WTC11 (cell line): Measurements from ENCODE around the gene HRC. TPM values are rescaled to one million over a fixed set of nuclear protein-coding genes. Genes with fewer than 3 reads are reported as not detected.
A peak's percentile ranks its signal among the peaks of the same experiment; 100 is the strongest.

Source experiments
- ATAC-seq: fragments of 200-7000 bp; cut with Tn5 transposase; 2 replicates; pipeline ENCODE4 v1.10.0; 2021; ENCODE audit warnings: mild to moderate bottlenecking, moderate library complexity
- CTCF ChIA-PET: fragments of 300-600 bp; sonication (Branson Sonifier 250); formaldehyde crosslinking; loops from one replicate; lab custom pipeline; 2021; ENCODE audit warnings: antibody characterized with exemption; lab: Charles Lee
- POLR2A ChIA-PET: fragments of 350-600 bp; sonication (Branson Sonifier 250); formaldehyde crosslinking; loops from one replicate; lab custom pipeline; 2021; ENCODE audit warnings: antibody characterized with exemption; lab: Charles Lee
- DNase-seq: peaks from one replicate; pipeline ENCODE4 v3.0.0; 2021; ENCODE audit warnings: low spot score
- H3K27ac Mint-ChIP-seq: 2 replicates; pipeline ENCODE4 v1.8.0; 2021; ENCODE audit warnings: mixed read lengths
- H3K27me3 Mint-ChIP-seq: 2 replicates; pipeline ENCODE4 v1.8.0; 2021; ENCODE audit warnings: low read depth, mild to moderate bottlenecking, moderate library complexity, mixed read lengths
- H3K36me3 Mint-ChIP-seq: 2 replicates; pipeline ENCODE4 v1.8.0; 2021; ENCODE audit warnings: mixed read lengths
- H3K4me1 Mint-ChIP-seq: 2 replicates; pipeline ENCODE4 v1.8.0; 2022; ENCODE audit warnings: mixed read lengths
- H3K4me3 Mint-ChIP-seq: 2 replicates; pipeline ENCODE4 v1.8.0; 2021; ENCODE audit warnings: mild to moderate bottlenecking, moderate library complexity, mixed read lengths
- H3K9me3 Mint-ChIP-seq: 2 replicates; pipeline ENCODE4 v1.8.0; 2021; ENCODE audit warnings: mixed read lengths
- ELF4 ChIP-seq: sonication (generic); formaldehyde crosslinking; IDR thresholded peaks from 2 replicates; pipeline ENCODE4 v1.8.1; 2022; ENCODE audit warnings: low read depth, mild to moderate bottlenecking, moderate library complexity, missing genetic modification reagents
- FOXP1 ChIP-seq: sonication (generic); formaldehyde crosslinking; IDR thresholded peaks from 2 replicates; pipeline ENCODE4 v1.8.0; 2022; ENCODE audit warnings: missing genetic modification reagents, mild to moderate bottlenecking, moderate library complexity, borderline replicate concordance
- MYBL2 ChIP-seq: sonication (generic); formaldehyde crosslinking; IDR thresholded peaks from 2 replicates; pipeline ENCODE4 v1.8.1; 2023; ENCODE audit warnings: mild to moderate bottlenecking, moderate library complexity, missing genetic modification reagents
- NFE2L1 ChIP-seq: sonication (generic); formaldehyde crosslinking; IDR thresholded peaks from 2 replicates; pipeline ENCODE4 v1.8.1; 2023; ENCODE audit warnings: missing genetic modification reagents
- OVOL2 ChIP-seq: fragments of 250-450 bp; sonication (Bioruptor Pico); IDR thresholded peaks from 2 replicates; pipeline ENCODE4 v1.9.0; 2021; ENCODE audit warnings: mild to moderate bottlenecking, borderline replicate concordance
- RORB ChIP-seq: fragments of 250-450 bp; sonication (Bioruptor Pico); IDR thresholded peaks from 2 replicates; pipeline ENCODE4 v1.9.0; 2021; ENCODE audit warnings: mild to moderate bottlenecking
- SMAD4 ChIP-seq: sonication (generic); formaldehyde crosslinking; IDR thresholded peaks from 2 replicates; pipeline ENCODE4 v1.8.0; 2022; ENCODE audit warnings: mild to moderate bottlenecking, missing genetic modification reagents
- SP1 ChIP-seq: sonication (generic); formaldehyde crosslinking; conservative IDR thresholded peaks from 2 replicates; pipeline ENCODE4 v1.8.1; 2022; ENCODE audit warnings: missing genetic modification reagents
- TCF7 ChIP-seq: sonication (generic); formaldehyde crosslinking; IDR thresholded peaks from 2 replicates; pipeline ENCODE4 v1.8.0; 2022; ENCODE audit warnings: mild to moderate bottlenecking, low read depth, missing genetic modification reagents, moderate library complexity
- ZNF423 ChIP-seq: fragments of 250-450 bp; sonication (Bioruptor Pico); IDR thresholded peaks from 2 replicates; pipeline ENCODE4 v2.1.2; 2022; ENCODE audit warnings: mild to moderate bottlenecking, moderate library complexity
- total RNA-seq: library from RNA; stranded (reverse); gene quantifications from 3 replicates; pipeline ENCODE4 v1.2.3, GENCODE V29; 2021
- TF ChIP-seq, protein P1 (sequence below): fragments of 200-600 bp; IDR thresholded peaks from 2 replicates; pipeline ENCODE4 v1.8.0; 2022; ENCODE audit warnings: antibody characterized with exemption
- TF ChIP-seq, protein P2 (sequence below): sonication (generic); formaldehyde crosslinking; IDR thresholded peaks from 2 replicates; pipeline ENCODE4 v1.8.1; 2022; ENCODE audit warnings: low read depth, missing genetic modification reagents, borderline replicate concordance
- TF ChIP-seq, protein P3 (sequence below): fragments of 250-450 bp; sonication (Bioruptor Pico); IDR thresholded peaks from 2 replicates; pipeline ENCODE4 v1.9.0; 2021; ENCODE audit warnings: mild to moderate bottlenecking
- TF ChIP-seq, protein P4 (sequence below): sonication (generic); formaldehyde crosslinking; conservative IDR thresholded peaks from 2 replicates; pipeline ENCODE4 v1.8.1; 2023; ENCODE audit warnings: mild to moderate bottlenecking, low read depth, missing genetic modification reagents, moderate library complexity
- TF ChIP-seq, protein P5 (sequence below): sonication (generic); formaldehyde crosslinking; IDR thresholded peaks from 2 replicates; pipeline ENCODE4 v1.8.0; 2023; ENCODE audit warnings: missing genetic modification reagents, mild to moderate bottlenecking, borderline replicate concordance
- TF ChIP-seq, protein P6 (sequence below): sonication (generic); formaldehyde crosslinking; IDR thresholded peaks from 2 replicates; pipeline ENCODE4 v1.8.0; 2022; ENCODE audit warnings: mild to moderate bottlenecking, missing genetic modification reagents

The HRC gene
- total RNA-seq, 1 experiment from 2014 or later = 1.9 TPM

DNA sequence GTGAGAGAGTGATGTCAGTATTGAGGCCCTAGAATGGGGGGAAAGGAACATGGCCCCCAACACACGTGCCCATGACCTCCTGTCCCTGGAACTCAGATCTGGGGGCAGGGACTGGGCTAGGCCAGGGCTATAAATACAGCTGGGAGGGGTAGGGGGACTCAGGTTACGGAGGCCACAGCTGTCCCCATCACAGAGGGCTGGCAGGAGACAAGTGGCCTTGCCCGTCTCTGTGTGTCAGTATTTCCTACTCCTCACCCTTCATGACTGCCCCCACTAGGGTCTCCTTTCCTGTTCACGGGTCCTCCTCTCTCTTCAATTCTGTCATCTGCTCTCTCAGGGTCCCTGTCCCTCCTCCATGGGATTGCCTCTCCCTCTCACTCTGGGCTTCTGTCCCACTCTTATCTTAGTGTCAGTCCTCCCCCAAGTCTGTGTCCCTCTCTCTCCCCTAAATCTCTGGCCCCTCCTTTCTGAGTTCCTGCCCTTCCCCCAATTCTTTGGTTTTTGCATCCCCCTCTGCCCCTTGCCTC, 687 bp upstream of the HRC start:
- Mint-ChIP-seq H3K4me3 (peak overlapping the region; percentile 51), H3K4me1 (peaks cover 32% of the 10 kb centered on the region)
- CTCF ChIA-PET = interaction anchor here (0.6 to 1.9 kb wide), 10 partner anchors 9 to 69 kb away, joined by 3 to 12 read pairs (median 4); partner anchors contain the start of gene LIN7B
- TF ChIP-seq TCF7 (CRISPR knock-in tag) (no peak), SMAD4 (CRISPR knock-in tag) (no peak)
- TF ChIP-seq, protein P1, sequence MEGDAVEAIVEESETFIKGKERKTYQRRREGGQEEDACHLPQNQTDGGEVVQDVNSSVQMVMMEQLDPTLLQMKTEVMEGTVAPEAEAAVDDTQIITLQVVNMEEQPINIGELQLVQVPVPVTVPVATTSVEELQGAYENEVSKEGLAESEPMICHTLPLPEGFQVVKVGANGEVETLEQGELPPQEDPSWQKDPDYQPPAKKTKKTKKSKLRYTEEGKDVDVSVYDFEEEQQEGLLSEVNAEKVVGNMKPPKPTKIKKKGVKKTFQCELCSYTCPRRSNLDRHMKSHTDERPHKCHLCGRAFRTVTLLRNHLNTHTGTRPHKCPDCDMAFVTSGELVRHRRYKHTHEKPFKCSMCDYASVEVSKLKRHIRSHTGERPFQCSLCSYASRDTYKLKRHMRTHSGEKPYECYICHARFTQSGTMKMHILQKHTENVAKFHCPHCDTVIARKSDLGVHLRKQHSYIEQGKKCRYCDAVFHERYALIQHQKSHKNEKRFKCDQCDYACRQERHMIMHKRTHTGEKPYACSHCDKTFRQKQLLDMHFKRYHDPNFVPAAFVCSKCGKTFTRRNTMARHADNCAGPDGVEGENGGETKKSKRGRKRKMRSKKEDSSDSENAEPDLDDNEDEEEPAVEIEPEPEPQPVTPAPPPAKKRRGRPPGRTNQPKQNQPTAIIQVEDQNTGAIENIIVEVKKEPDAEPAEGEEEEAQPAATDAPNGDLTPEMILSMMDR = no peak
- TF ChIP-seq, protein P2, sequence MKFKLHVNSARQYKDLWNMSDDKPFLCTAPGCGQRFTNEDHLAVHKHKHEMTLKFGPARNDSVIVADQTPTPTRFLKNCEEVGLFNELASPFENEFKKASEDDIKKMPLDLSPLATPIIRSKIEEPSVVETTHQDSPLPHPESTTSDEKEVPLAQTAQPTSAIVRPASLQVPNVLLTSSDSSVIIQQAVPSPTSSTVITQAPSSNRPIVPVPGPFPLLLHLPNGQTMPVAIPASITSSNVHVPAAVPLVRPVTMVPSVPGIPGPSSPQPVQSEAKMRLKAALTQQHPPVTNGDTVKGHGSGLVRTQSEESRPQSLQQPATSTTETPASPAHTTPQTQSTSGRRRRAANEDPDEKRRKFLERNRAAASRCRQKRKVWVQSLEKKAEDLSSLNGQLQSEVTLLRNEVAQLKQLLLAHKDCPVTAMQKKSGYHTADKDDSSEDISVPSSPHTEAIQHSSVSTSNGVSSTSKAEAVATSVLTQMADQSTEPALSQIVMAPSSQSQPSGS (CRISPR knock-in tag) = no peak
- TF ChIP-seq, protein P3, sequence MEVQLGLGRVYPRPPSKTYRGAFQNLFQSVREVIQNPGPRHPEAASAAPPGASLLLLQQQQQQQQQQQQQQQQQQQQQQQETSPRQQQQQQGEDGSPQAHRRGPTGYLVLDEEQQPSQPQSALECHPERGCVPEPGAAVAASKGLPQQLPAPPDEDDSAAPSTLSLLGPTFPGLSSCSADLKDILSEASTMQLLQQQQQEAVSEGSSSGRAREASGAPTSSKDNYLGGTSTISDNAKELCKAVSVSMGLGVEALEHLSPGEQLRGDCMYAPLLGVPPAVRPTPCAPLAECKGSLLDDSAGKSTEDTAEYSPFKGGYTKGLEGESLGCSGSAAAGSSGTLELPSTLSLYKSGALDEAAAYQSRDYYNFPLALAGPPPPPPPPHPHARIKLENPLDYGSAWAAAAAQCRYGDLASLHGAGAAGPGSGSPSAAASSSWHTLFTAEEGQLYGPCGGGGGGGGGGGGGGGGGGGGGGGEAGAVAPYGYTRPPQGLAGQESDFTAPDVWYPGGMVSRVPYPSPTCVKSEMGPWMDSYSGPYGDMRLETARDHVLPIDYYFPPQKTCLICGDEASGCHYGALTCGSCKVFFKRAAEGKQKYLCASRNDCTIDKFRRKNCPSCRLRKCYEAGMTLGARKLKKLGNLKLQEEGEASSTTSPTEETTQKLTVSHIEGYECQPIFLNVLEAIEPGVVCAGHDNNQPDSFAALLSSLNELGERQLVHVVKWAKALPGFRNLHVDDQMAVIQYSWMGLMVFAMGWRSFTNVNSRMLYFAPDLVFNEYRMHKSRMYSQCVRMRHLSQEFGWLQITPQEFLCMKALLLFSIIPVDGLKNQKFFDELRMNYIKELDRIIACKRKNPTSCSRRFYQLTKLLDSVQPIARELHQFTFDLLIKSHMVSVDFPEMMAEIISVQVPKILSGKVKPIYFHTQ = no peak
- TF ChIP-seq, protein P4, sequence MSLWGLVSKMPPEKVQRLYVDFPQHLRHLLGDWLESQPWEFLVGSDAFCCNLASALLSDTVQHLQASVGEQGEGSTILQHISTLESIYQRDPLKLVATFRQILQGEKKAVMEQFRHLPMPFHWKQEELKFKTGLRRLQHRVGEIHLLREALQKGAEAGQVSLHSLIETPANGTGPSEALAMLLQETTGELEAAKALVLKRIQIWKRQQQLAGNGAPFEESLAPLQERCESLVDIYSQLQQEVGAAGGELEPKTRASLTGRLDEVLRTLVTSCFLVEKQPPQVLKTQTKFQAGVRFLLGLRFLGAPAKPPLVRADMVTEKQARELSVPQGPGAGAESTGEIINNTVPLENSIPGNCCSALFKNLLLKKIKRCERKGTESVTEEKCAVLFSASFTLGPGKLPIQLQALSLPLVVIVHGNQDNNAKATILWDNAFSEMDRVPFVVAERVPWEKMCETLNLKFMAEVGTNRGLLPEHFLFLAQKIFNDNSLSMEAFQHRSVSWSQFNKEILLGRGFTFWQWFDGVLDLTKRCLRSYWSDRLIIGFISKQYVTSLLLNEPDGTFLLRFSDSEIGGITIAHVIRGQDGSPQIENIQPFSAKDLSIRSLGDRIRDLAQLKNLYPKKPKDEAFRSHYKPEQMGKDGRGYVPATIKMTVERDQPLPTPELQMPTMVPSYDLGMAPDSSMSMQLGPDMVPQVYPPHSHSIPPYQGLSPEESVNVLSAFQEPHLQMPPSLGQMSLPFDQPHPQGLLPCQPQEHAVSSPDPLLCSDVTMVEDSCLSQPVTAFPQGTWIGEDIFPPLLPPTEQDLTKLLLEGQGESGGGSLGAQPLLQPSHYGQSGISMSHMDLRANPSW (CRISPR knock-in tag) = no peak
- TF ChIP-seq, all 79 proteins: peak for 0
- Mint-ChIP-seq H3K27me3 (peaks cover 76% of the 10 kb centered on the region), H3K27ac (no peak overlapping the region; the same call in 1 of the 2 replicates), H3K9me3 (peaks cover 14% of the 10 kb centered on the region), H3K36me3 (peaks cover 9% of the 10 kb centered on the region; the same call in 1 of the 2 replicates)
- ATAC-seq (no peak), DNase-seq (no peak)
- POLR2A ChIA-PET = interaction anchor here (0.6 kb wide), 2 partner anchors 231 to 347 kb away, joined by 3 to 6 read pairs; no protein-coding TSS in a partner anchor

DNA sequence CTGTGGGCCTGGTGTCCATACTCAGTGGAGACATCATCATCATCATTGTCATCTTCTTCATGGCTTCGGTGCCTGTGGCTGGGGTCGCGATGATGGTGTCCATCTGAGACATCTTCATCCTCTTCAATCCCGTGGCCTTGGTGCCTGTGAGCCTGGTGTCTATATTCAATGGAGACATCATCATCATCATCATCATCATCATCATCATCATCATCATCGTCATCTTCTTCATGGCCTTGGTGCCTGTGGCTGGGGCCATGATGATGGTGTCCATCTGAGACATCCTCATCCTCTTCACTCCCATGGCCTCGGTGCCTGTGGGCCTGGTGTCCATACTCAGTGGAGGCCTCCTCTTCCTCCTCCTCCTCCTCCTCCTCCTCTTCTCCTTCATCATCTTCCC, 917 bp downstream of the HRC start:
- Mint-ChIP-seq H3K27ac (no peak overlapping the region), H3K27me3 (peaks cover 72% of the 10 kb centered on the region), H3K4me1 (peaks cover 32% of the 10 kb centered on the region), H3K36me3 (peaks cover 9% of the 10 kb centered on the region; the same call in 1 of the 2 replicates), H3K9me3 (peaks cover 14% of the 10 kb centered on the region), H3K4me3 (no peak overlapping the region)
- ChIA-PET POLR2A (no interaction called here), CTCF (interaction anchor here (1.6 to 1.9 kb wide), 3 partner anchors 8 to 71 kb away, joined by 4 to 11 read pairs (median 5); partner anchors contain the start of gene LIN7B)
- no peak for TF ChIP-seq ELF4 (CRISPR knock-in tag)
- TF ChIP-seq ZNF423 = no peak
- no peak for TF ChIP-seq OVOL2
- no peak for TF ChIP-seq RORB (CRISPR knock-in tag)
- no peak for DNase-seq
- no peak for ATAC-seq

DNA sequence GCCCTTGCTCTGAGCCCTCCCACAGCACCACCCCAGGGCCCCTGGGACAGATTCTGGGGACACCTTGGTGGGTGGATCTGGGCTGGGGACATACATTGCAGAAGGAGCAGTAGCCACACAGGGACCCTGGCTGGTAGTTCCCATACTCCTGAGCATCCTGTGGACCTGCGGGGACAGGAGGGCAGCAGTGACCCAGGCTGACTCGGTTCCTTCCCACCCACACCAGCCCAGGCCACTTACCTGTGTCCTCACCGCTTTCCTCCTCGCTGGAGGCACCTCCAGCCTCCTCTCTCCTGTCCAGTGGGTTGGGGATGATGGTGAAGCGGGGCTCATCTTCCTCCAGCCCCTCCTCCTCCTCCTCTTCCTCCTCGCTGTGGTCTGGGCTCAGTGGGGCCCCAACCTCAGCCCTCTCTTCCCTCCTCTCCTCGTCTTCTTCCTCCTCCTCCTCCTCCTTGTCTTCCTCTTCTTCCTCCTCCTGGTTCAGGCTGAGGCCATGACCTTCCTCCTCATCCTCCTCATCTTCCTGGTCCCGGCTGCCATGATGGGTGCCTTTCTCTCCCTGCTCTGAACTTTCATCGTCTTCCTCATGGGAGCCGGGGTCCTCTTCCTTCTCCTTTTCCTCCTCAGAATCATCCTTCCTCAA, 1.9 kb downstream of the HRC start:
- DNase-seq (no peak), ATAC-seq (no peak)
- Mint-ChIP-seq H3K27me3 (peaks cover 64% of the 10 kb centered on the region), H3K27ac (no peak overlapping the region), H3K4me1 (peaks cover 30% of the 10 kb centered on the region), H3K36me3 (peaks cover 9% of the 10 kb centered on the region; the same call in 1 of the 2 replicates), H3K4me3 (no peak overlapping the region), H3K9me3 (peaks cover 14% of the 10 kb centered on the region)
- POLR2A ChIA-PET = no interaction called here
- CTCF ChIA-PET = interaction anchor here (5.0 to 7.9 kb wide), 2 partner anchors 43 to 56 kb away, joined by 31 to 98 read pairs; no protein-coding TSS in a partner anchor
- TF ChIP-seq NFE2L1 (no peak), FOXP1 (CRISPR knock-in tag) (no peak), SP1 (CRISPR knock-in tag) (no peak), MYBL2 (CRISPR knock-in tag) (no peak)
- TF ChIP-seq, protein P5, sequence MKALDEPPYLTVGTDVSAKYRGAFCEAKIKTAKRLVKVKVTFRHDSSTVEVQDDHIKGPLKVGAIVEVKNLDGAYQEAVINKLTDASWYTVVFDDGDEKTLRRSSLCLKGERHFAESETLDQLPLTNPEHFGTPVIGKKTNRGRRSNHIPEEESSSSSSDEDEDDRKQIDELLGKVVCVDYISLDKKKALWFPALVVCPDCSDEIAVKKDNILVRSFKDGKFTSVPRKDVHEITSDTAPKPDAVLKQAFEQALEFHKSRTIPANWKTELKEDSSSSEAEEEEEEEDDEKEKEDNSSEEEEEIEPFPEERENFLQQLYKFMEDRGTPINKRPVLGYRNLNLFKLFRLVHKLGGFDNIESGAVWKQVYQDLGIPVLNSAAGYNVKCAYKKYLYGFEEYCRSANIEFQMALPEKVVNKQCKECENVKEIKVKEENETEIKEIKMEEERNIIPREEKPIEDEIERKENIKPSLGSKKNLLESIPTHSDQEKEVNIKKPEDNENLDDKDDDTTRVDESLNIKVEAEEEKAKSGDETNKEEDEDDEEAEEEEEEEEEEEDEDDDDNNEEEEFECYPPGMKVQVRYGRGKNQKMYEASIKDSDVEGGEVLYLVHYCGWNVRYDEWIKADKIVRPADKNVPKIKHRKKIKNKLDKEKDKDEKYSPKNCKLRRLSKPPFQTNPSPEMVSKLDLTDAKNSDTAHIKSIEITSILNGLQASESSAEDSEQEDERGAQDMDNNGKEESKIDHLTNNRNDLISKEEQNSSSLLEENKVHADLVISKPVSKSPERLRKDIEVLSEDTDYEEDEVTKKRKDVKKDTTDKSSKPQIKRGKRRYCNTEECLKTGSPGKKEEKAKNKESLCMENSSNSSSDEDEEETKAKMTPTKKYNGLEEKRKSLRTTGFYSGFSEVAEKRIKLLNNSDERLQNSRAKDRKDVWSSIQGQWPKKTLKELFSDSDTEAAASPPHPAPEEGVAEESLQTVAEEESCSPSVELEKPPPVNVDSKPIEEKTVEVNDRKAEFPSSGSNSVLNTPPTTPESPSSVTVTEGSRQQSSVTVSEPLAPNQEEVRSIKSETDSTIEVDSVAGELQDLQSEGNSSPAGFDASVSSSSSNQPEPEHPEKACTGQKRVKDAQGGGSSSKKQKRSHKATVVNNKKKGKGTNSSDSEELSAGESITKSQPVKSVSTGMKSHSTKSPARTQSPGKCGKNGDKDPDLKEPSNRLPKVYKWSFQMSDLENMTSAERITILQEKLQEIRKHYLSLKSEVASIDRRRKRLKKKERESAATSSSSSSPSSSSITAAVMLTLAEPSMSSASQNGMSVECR (CRISPR knock-in tag) = no peak
- TF ChIP-seq, protein P6, sequence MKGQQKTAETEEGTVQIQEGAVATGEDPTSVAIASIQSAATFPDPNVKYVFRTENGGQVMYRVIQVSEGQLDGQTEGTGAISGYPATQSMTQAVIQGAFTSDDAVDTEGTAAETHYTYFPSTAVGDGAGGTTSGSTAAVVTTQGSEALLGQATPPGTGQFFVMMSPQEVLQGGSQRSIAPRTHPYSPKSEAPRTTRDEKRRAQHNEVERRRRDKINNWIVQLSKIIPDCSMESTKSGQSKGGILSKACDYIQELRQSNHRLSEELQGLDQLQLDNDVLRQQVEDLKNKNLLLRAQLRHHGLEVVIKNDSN (CRISPR knock-in tag) = no peak
